GM12878 (cell line): Measurements from ENCODE around the gene ZCCHC4. TPM values are rescaled to one million over a fixed set of nuclear protein-coding genes. Genes with fewer than 3 reads are reported as not detected.

Source experiments
- ATAC-seq: fragments of 200-7000 bp; cut with Tn5 transposase; 3 replicates; pipeline ENCODE4 v1.9.1; 2020; ENCODE audit warnings: mild to moderate bottlenecking, moderate library complexity
- BruUV-seq: library from RNA; stranded (reverse); fragments of 400-500 nt; replicated peaks from 2 replicates; lab custom pipeline; 2021; lab: Mats Ljungman, UMichigan
- CTCF ChIA-PET: fragments of 300-600 bp; sonication (Branson Sonifier 250); formaldehyde crosslinking; extraction: SDS; loops from one replicate; lab custom pipeline; 2021; ENCODE audit warnings: inconsistent platforms; lab: Yijun Ruan, JAX
- POLR2A ChIA-PET: fragments of 350-600 bp; formaldehyde crosslinking; extraction: SDS; loops from one replicate; lab custom pipeline; 2021; ENCODE audit warnings: inconsistent platforms; lab: Charles Lee
- RAD21 ChIA-PET: fragments of 300-600 bp; sonication (Branson Sonifier 250); formaldehyde crosslinking; loops from one replicate; lab custom pipeline; 2023; ENCODE audit warnings: antibody characterized with exemption; ENCODE audit not compliant: unreplicated experiment; lab: Charles Lee
- SMC1A ChIA-PET: fragments of 300-600 bp; sonication (Branson Sonifier 250); formaldehyde crosslinking; loops from one replicate; lab custom pipeline; 2023; ENCODE audit not compliant: unreplicated experiment, uncharacterized antibody; lab: Charles Lee
- DNase-seq: peaks from one replicate; pipeline ENCODE4 v3.0.0-alpha.2; 2011; ENCODE audit warnings: low read depth, low spot score
- FAIRE-seq: peaks from 3 replicates; lab custom pipeline; 2011; peaks lifted over from hg19 to GRCh38; lab: Jason Lieb, UNC
- H2AFZ ChIP-seq: 2 replicates; pipeline ENCODE4 v1.6.0; 2011; ENCODE audit warnings: low read depth, low read length, control low read depth; ENCODE audit not compliant: control insufficient read depth
- H3K27ac ChIP-seq: 2 replicates; pipeline ENCODE4 v1.5.1; 2011; ENCODE audit warnings: control low read depth; ENCODE audit not compliant: control insufficient read depth, insufficient read depth
- H3K27me3 ChIP-seq, 2 experiments: replicated peaks in 1 of 2; 2 replicates each; pipeline versions ENCODE4 v1.6.0 to v1.6.1; 2011; ENCODE audit warnings: low read length in 1 of 2; ENCODE audit not compliant: control insufficient read depth in 2 of 2, insufficient read depth in 2 of 2
- H3K36me3 ChIP-seq, 2 experiments: 2 replicates each; pipeline ENCODE4 v1.5.1; 2011; ENCODE audit warnings: low read length in 1 of 2; ENCODE audit not compliant: control insufficient read depth in 2 of 2, insufficient read depth in 2 of 2
- H3K4me1 ChIP-seq: 2 replicates; pipeline ENCODE4 v1.6.1; 2011; ENCODE audit warnings: mild to moderate bottlenecking, low read length, moderate library complexity, mixed read lengths; ENCODE audit not compliant: control insufficient read depth, insufficient read depth
- H3K4me2 ChIP-seq: 2 replicates; pipeline ENCODE4 v1.6.0; 2011; ENCODE audit warnings: control low read depth; ENCODE audit not compliant: control insufficient read depth, insufficient read depth
- H3K4me3 ChIP-seq: fragments of 200-600 bp; sonication (generic); 2 replicates; pipeline ENCODE4 v1.5.1; 2016
- H3K79me2 ChIP-seq: 2 replicates; pipeline ENCODE4 v1.6.0; 2011; ENCODE audit warnings: low read length; ENCODE audit not compliant: control insufficient read depth, insufficient read depth
- H3K9ac ChIP-seq: 2 replicates; pipeline ENCODE4 v1.8.0; 2011; ENCODE audit warnings: low read length, control low read depth, mixed read lengths; ENCODE audit not compliant: control insufficient read depth, insufficient read depth
- H3K9me3 ChIP-seq: replicated peaks from 3 replicates; pipeline ENCODE4 v1.5.1; 2011; ENCODE audit warnings: mild to moderate bottlenecking, low read length; ENCODE audit not compliant: control insufficient read depth, insufficient read depth
- H4K20me1 ChIP-seq: 2 replicates; pipeline ENCODE4 v1.6.0; 2011; ENCODE audit not compliant: control insufficient read depth, insufficient read depth
- CBX5 ChIP-seq: sonication (generic); IDR thresholded peaks from 2 replicates; pipeline ENCODE4 v1.6.1; 2016; ENCODE audit warnings: low read depth, moderate library complexity, mild to moderate bottlenecking, inconsistent platforms
- IRF4 ChIP-seq: IDR thresholded peaks from 2 replicates; pipeline ENCODE4 v1.6.1; 2011; ENCODE audit warnings: low read depth, low read length
- MYB ChIP-seq: fragments of 150-350 bp; IDR thresholded peaks from 2 replicates; pipeline ENCODE4 v1.6.1; 2014; ENCODE audit warnings: mild to moderate bottlenecking, low read depth, low read length, borderline replicate concordance
- MYC ChIP-seq: IDR thresholded peaks from 2 replicates; pipeline ENCODE4 v1.6.1; 2011; ENCODE audit warnings: mild to moderate bottlenecking, low read length, moderate library complexity, inconsistent platforms; ENCODE audit not compliant: insufficient read depth, insufficient replicate concordance, insufficient read length, severe bottlenecking
- SMAD1 ChIP-seq: fragments of 450-650 bp; IDR thresholded peaks from 2 replicates; pipeline ENCODE4 v1.6.1; 2018; ENCODE audit warnings: mild to moderate bottlenecking, low read depth; ENCODE audit not compliant: partially characterized antibody
- SREBF2 ChIP-seq: IDR thresholded peaks from 2 replicates; pipeline ENCODE4 v1.6.1; 2012; ENCODE audit warnings: mild to moderate bottlenecking, low read length
- TARDBP ChIP-seq: IDR thresholded peaks from 2 replicates; pipeline ENCODE4 v1.6.1; 2016; ENCODE audit warnings: borderline replicate concordance
- WRNIP1 ChIP-seq: IDR thresholded peaks from 2 replicates; pipeline ENCODE4 v1.6.1; 2011; ENCODE audit warnings: low read depth, low read length, improper control_type of control experiment, borderline replicate concordance
- ZNF217 ChIP-seq: fragments of 450-650 bp; IDR thresholded peaks from 2 replicates; pipeline ENCODE4 v1.6.1; 2017; ENCODE audit warnings: antibody characterized with exemption, mild to moderate bottlenecking
- ZNF622 ChIP-seq: fragments of 450-650 bp; IDR thresholded peaks from 2 replicates; pipeline ENCODE4 v1.6.1; 2017; ENCODE audit warnings: mild to moderate bottlenecking, inconsistent platforms
- ZNF687 ChIP-seq: fragments of 450-650 bp; IDR thresholded peaks from 2 replicates; pipeline ENCODE4 v1.6.1; 2017; ENCODE audit warnings: mild to moderate bottlenecking, moderate library complexity
- WGBS: methylation state at CpG from one replicate; pipeline ENCODE4 v1.1.6; 2016; ENCODE audit warnings: low lambda C conversion rate; ENCODE audit not compliant: insufficient replicate concordance, insufficient coverage; ENCODE audit errors: missing lambda C conversion rate; 5-methylcytosine and 5-hydroxymethylcytosine counted together
- in situ Hi-C: fragments of 300-500 bp; cut with MboI; formaldehyde crosslinking; loops from 9 replicates; pipeline ENCODE4 v1.14.3; 2018; ENCODE audit warnings: mixed read lengths
- intact Hi-C: fragments of 100-400 bp; cut with micrococcal nuclease; formaldehyde crosslinking; loops from one replicate; pipeline ENCODE4 v1.14.2; 2022; ENCODE audit not compliant: unreplicated experiment
- polyA plus RNA-seq, 11 experiments: library from polyadenylated mRNA; depleted of rRNA in 4 of 11; unstranded in 6 of 11; stranded (reverse) in 5 of 11; fragments of >200 nt; fragmentation: Nextera tagmentation in 4 of 11; fragmentation: Illumina TruSeq in 1 of 11; extraction: Ambion mirVana in 4 of 11; extraction: Trizol in 1 of 11; gene quantifications; 1 replicate in 1 of 11; 2 replicates in 10 of 11; pipeline versions ENCODE4 v1.2.1 to v1.2.3, GENCODE V29; 2011 to 2016; ENCODE audit warnings: inconsistent platforms in 2 of 11, missing spikeins in 2 of 11, low read depth in 1 of 11
- total RNA-seq, 4 experiments: library from RNA; depleted of rRNA in 3 of 4; stranded (reverse); fragments of >200 nt in 3 of 4; fragmentation: Illumina TruSeq in 1 of 4; extraction: Trizol in 1 of 4; gene quantifications; 2 replicates each; pipeline versions ENCODE4 v1.2.1 to v1.2.3, GENCODE V29; 2013 to 2021
- TF ChIP-seq, protein P1 (sequence below): IDR thresholded peaks from 2 replicates; pipeline ENCODE4 v1.6.1; 2011; ENCODE audit warnings: borderline replicate concordance, low read depth, mild to moderate bottlenecking, moderate library complexity, low read length; ENCODE audit not compliant: insufficient read depth, poor library complexity, severe bottlenecking

ZCCHC4 gene
- total and polyA plus RNA-seq, 10 of the 15 experiments (the other 5 are each of a cell fraction or from before 2014, with no cell fraction given): 3.2 to 17.7 (median 12.7) TPM

DNA sequence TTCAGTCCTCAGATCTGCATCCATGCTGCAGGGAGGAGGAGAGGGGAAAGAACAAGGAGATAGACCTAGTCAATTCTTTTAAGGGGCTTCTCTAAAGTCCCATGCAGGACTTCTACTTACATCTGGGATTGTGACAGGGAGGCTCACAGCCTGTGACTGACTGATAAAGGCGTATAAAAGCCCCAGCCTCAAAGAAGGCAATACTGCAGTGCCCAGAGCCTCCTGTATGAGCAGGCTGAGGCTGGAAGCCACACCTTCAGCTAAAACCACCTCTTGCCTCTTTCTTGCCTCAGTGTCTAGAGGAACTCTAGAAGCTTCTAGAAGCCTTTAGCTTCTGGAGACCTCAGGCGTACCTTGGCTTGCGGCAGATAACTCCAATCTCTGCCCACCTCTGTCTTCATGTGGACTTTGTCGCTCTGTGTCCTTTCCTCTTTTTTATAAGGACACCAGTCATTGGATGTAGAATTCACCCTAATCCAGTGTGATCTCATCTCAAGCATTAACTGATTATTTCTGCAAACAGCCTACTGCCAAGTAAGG, 6.0 kb upstream of the ZCCHC4 start:
- ATAC-seq (no peak), DNase-seq (no peak), FAIRE-seq (no peak)
- intact Hi-C loops (no loop called here), in situ Hi-C loops (no loop called here)
- Histone ChIP-seq H3K9ac (no peak overlapping the region), H3K27me3 (no peaks in the 10 kb centered on the region), H3K4me2 (no peak overlapping the region), H3K27ac (no peak overlapping the region), H3K4me3 (no peak overlapping the region), H3K9me3 (0 out of 3 replicates have a peak, but pooled peaks cover 2% of the 10 kb centered on the region), H3K4me1 (peaks cover 22% of the 10 kb centered on the region), H2AFZ (no peak overlapping the region; the same call in 1 of the 2 replicates), H3K79me2 (no peaks in the 10 kb centered on the region), H3K36me3 (no peaks in the 10 kb centered on the region), H4K20me1 (no peaks in the 10 kb centered on the region)
- SMC1A ChIA-PET: no interaction called here
- TF ChIP-seq WRNIP1: no peak
- no peak for TF ChIP-seq ZNF217
- CTCF ChIA-PET: no interaction called here
- WGBS: 93% methylated on average over 4 of the region's 4 CpGs
- BruUV-seq: no TSS peak
- POLR2A ChIA-PET: interaction anchor here (0.9 kb wide), 1 partner anchor 22 kb away, joined by 4 read pairs; no protein-coding TSS in a partner anchor
- RAD21 ChIA-PET: no interaction called here

DNA sequence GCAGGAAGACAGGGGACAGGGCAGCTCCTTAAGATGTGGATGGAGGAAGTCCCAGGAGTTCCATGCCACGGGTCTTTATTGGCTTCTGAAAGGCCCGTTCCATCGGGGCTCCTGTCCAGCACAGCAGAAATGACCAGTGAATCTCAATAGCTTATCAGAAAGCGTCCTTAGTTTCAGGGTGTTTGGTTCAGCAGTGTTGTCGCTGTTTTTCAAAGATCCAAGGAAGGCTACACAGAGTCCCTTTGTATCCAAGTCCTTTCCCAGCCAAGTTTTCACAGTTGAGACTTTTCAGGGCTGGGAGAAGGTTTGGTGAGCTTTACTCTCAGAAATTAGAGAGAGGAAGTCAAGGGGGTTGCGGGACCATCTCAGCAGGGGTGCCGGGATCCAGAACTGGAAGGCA, 5.0 kb upstream of the ZCCHC4 start:
- no peak overlapping the region for H3K27ac ChIP-seq
- H3K27me3 ChIP-seq: no peaks in the 10 kb centered on the region
- ChIA-PET SMC1A (no interaction called here), CTCF (no interaction called here), RAD21 (no interaction called here), POLR2A (interaction anchor here (0.9 kb wide), 1 partner anchor 21 kb away, joined by 4 read pairs; no protein-coding TSS in a partner anchor)
- ATAC-seq: no peak
- H4K20me1 ChIP-seq: no peaks in the 10 kb centered on the region
- no peaks in the 10 kb centered on the region for H3K79me2 ChIP-seq
- H3K9ac ChIP-seq: no peak overlapping the region
- WGBS: 91% methylated on average over 7 of the region's 7 CpGs
- no peak overlapping the region for H2AFZ ChIP-seq
- peaks cover 24% of the 10 kb centered on the region for H3K4me1 ChIP-seq
- H3K36me3 ChIP-seq: no peaks in the 10 kb centered on the region
- no peak overlapping the region for H3K4me2 ChIP-seq
- DNase-seq: no peak
- TF ChIP-seq SMAD1 (no peak), IRF4 (no peak), MYB (no peak), ZNF687 (no peak), CBX5 (no peak), TARDBP (no peak), SREBF2 (no peak), ZNF622 (no peak), MYC (no peak)
- TF ChIP-seq, protein P1, sequence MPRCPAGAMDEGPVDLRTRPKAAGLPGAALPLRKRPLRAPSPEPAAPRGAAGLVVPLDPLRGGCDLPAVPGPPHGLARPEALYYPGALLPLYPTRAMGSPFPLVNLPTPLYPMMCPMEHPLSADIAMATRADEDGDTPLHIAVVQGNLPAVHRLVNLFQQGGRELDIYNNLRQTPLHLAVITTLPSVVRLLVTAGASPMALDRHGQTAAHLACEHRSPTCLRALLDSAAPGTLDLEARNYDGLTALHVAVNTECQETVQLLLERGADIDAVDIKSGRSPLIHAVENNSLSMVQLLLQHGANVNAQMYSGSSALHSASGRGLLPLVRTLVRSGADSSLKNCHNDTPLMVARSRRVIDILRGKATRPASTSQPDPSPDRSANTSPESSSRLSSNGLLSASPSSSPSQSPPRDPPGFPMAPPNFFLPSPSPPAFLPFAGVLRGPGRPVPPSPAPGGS: no peak
- in situ Hi-C loops: no loop called here
- no peak for FAIRE-seq
- intact Hi-C loops: no loop called here
- H3K9me3 ChIP-seq: 0 out of 3 replicates have a peak, but pooled peaks cover 2% of the 10 kb centered on the region
- no TSS peak for BruUV-seq
- H3K4me3 ChIP-seq: no peak overlapping the region
